Keratinocyte (primary cell): Measurements from ENCODE around the gene LRCH3.

Experiments
- CTCF ChIP-seq, 3 experiments: IDR thresholded peaks in 1 of 3; conservative IDR thresholded peaks in 1 of 3; optimal IDR thresholded peaks in 1 of 3; 2 replicates in 2 of 3; 3 replicates in 1 of 3; pipeline versions ENCODE3 to v1.5.1; 2011; ENCODE audit warnings: low read length in 3 of 3, mild to moderate bottlenecking in 3 of 3, moderate library complexity in 2 of 3, control low read depth in 1 of 3, inconsistent platforms in 1 of 3; ENCODE audit not compliant: insufficient read depth in 2 of 3; ENCODE audit errors: extremely low read depth in 1 of 3
- EZH2 ChIP-seq: IDR thresholded peaks from one replicate; pipeline ENCODE4 v1.6.1; 2012; ENCODE audit warnings: inconsistent platforms, mild to moderate bottlenecking, low read length, moderate library complexity

GRCh38 chr3:197883541-197883940 is 92.5 kb downstream of the LRCH3 start:
- TF ChIP-seq CTCF (optimal IDR thresholded peaks at IDR 0.05 in 1 of 3, IDR thresholded peaks at IDR 0.05 in 1 of 3, conservative IDR thresholded peaks at IDR 0.05 in 1 of 3; ENCODE audit: extremely low read depth in 1 of 3, insufficient read depth in 2 of 3, low read length in 3 of 3) (no peak), EZH2 (no peak)
